A673 (cell line): Measurements from ENCODE around the gene PLD4.

Experiments
- CTCF ChIP-seq: fragments of 300-800, 200-600 bp; sonication (generic); conservative IDR thresholded peaks from 2 replicates; pipeline ENCODE4 v1.5.1; 2017; ENCODE audit warnings: low read depth, mild to moderate bottlenecking, antibody characterized with exemption, low read length, moderate library complexity, mixed read lengths
- EZH2 ChIP-seq: fragments of 200-600 bp; sonication (generic); IDR thresholded peaks from 2 replicates; pipeline ENCODE4 v1.6.1; 2017; ENCODE audit warnings: borderline replicate concordance, low read depth, mild to moderate bottlenecking, mixed read lengths, antibody characterized with exemption, low read length; ENCODE audit not compliant: poor library complexity, severe bottlenecking

GRCh38 chr14:104881369-104881979, 43.2 kb upstream of the PLD4 start:
- TF ChIP-seq CTCF = no peak
- TF ChIP-seq EZH2 = no peak
